HG02642 (cell line): Measurements from ENCODE around the gene ZNF627.
"Not testable (repeated sequence)": the region's sequence is repeated elsewhere in the genome, so short reads cannot be mapped to it uniquely, and the experiment has no call there.

Experiments
- ATAC-seq: cut with Tn5 transposase; IDR thresholded peaks from one replicate; pipeline ENCODE4 v1.9.1; 2021; ENCODE audit warnings: mild to moderate bottlenecking; ENCODE audit not compliant: unreplicated experiment, poor library complexity

Gene ZNF627

DNA sequence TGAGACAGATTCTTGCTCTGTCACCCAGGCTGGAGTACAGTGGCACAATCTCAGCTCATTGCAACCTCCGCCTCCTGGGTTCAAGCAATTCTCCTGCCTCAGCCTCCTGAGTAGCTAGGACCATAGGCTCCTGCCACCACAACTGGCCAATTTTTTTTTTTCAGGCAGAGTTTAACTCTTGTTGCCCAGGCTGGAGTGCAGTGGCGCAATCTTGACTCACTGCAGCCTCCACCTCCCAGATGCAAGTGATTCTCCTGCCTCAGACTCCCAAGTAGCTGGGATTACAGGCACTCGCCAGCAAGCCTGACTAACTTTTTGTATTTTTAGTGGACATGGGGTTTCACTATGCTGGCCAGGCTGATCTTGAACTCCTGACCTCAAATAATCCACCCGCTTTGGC is 23.5 kb upstream of the ZNF627 start:
- not testable (repeated sequence) for ATAC-seq

DNA sequence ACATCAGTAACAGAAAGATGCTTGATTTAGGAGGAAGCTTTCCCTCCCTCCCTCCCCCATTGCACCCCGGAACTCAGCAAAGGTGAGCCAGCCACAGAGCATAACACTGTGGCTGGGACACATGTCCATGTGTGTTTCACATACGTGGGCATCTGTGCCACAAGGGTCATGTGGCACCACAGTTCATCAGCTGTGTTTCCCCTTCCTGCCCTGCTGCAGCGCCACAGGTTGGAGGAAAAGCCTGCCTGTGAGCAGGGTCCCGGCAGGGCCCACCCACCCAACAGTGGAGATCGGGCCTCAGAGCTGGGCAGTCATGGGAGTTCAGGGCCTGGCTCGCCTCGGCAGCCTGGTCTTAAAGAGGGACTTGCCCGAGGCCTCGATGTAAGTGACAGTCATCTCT is 22.6 kb upstream of the ZNF627 start:
- ATAC-seq: no peak

DNA sequence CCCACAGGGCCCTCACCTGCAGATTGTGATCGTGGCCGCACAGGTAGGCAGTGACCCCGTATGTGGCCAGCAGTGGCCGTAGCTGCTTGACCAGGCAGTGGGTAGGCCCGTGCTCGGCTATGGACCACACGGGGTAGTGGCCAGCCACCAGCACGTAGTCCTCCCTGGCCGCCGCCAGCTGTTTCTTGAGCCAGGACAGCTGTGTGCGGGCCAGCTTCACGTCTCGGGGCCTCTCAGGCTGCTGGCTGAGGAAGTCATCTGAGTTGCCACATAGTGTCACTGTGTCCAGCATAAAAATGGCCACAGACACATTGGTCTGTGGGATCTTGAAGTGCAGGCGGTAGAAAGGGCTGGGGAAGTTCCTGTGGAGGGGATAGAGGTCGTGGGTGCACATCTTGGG is 21.1 kb upstream of the ZNF627 start:
- ATAC-seq: no peak

DNA sequence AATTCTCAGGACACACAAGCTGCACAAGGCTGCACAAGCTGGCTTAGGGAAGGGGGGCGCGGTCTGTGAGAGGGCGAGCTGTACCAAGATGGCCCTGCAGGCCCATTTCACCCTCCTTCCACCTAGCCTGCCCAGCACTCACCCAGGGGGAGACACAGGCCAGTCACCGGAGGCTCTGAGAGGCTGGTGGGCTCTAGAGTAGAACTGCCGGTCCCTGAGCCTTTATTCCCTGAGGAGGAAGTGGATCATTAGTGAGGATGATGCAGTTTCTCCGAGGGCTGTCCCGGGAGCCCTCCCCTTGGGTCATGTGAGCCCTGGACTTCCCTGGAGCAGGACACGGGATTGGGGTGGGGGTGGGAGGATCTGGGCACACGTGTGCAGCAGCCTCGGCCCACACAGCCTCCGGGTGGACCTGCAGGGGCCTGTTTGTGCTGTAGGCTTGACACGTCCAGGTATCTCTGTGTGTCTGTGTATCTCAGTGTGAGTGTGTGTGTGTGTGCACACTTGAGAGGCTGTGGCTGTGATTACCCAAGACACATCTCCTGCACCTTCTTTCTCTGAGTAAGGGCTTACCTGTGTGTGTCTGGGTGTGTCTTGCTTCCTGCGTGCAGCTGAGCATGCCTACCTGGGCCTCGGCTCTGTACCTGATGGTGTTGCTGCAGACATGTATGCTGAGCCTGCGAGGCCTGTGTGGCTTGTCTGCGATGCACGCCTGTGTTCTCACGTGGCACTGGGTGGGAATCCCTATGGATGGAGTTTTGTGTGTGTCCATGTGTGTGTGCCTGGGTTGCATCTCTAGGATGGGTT is 19.6 kb upstream of the ZNF627 start, which contains the start of gene ACP5:
TSS of gene ACP5 (minus strand) at position 195 of the 807 bp plus-strand sequence. CDS start 328 bp downstream, outside the sequence.
- no peak for ATAC-seq

DNA sequence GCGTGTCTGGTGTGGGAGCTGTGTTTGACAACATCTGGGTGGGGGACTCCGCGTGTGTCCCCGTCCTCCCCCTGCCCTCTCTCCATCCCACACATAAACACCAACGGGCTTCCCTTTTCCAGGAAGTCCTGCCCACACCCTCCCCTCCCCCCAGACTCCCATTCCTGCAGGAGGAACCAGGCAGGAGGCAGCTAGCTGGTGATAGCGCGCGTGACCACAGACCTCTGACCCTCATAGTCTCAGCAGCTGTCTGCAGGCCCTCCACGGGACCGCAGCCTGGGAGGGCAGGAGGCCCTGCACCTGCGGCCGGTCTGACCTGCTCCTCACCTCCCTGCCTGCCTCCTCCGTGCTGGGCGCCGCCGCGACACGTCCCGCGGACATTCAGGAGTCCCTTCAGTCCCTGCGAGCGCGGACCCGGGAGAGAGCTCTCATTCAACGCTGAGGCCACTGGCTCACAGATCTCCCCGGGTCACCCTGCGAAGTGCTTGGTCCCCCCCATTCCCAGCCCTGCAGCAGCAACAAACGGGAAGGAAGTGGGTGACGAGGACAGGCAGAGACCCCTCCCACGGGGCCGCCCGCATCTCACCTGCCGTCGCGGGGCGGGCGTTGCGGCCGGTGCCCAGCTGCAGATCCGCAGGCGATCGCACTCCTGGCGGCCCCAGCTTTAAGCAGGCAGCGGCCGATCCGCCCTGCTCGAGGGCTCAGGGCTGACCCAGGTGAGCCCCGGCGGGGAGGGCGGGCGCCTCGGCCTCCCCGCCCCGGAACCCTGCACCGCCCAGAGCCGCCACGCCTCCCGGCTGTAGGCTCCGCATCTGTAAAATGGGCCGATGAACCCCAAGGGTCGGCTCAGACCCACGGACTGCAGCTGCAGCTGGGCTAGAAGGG is 18.8 kb upstream of the ZNF627 start:
- no peak for ATAC-seq

DNA sequence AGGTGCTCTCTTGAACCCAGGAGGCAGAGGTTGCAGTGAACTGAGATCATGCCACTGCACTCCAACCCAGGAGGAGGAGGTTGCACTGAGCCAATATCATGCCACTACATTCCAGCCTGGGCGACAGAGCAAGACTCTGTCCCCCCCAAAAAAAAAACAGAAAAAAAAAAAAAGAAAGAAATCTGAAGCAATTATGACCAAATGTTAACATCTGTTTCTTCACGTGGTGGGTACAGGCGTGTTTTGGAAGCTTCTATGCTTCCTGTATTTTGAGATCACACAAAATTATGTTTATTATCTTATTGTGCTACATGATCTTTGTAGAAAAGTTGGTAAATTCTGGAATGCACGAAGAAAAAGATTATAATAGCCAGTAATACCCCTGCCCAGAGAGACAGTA is 17.2 kb upstream of the ZNF627 start:
- no peak for ATAC-seq

DNA sequence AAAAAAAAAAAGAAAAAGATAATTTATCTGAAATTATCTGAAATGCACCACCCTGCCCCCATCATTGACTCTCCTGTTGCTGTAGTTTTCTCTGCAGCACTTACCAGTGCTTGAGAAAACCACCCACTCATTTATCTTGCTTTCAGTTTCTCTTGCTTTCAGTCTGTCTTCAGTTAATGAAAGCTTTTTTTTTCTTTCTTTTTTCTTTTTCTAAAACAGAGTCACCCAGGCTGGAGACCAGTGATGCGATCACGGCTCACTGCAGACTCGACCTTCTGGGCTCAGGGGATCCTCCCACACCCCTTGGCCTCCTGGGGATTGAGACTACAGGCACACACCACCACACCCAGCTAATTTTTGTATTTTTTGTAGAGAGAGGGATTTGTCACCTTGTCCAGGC is 15.5 kb upstream of the ZNF627 start:
- peak; percentile 72 for ATAC-seq

DNA sequence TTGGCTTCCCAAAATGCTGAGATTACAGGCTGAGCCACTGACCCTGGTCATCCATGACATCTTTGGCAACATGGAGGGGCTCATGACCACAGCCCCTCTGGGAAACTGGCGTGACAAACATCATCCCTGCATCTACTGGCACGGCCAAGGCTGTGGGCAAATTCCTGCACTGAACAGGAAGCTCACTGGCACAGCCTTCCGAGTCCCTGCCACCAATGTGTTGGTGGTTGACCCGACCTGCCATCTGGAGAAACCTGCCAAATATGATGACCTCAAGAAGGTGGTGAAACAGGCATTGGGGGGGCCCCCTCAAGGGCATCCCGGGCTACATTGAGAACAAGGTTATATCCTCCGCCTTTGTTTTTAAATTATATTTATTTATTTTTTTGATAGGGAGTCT is 11.0 kb upstream of the ZNF627 start:
- ATAC-seq: no peak

DNA sequence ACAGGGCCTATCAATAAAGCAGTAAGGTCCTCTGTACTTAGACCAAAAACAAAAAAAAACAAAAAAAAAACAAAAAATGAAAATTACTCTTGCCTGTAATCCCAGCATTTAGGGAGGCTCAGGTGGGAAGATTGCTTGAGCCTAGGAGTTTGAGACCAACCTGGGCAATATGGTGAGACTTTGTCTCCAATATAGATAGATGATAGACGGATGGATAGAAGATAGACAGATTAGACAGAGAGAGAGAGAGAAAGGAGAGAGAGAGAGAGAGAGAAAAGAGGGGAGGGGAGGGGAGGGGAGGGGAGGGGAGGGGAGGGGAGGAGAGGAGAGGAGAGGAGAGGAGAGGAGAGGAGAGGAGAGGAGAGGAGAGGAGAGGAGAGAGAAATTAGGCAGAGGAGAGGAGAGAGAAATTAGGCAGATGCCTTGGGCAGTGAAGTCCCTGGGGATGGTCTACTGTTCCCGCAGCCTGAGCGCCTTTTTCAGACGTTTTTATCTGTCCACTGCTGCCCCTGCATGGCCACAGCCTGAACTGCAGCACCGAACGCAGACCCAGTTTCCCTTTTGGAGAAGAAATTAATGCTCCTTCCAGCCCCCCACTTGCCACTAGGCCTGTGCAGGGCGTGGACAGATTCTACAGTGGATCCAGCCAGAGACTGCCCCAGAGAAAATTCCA is 9.8 kb upstream of the ZNF627 start:
- ATAC-seq: no peak

DNA sequence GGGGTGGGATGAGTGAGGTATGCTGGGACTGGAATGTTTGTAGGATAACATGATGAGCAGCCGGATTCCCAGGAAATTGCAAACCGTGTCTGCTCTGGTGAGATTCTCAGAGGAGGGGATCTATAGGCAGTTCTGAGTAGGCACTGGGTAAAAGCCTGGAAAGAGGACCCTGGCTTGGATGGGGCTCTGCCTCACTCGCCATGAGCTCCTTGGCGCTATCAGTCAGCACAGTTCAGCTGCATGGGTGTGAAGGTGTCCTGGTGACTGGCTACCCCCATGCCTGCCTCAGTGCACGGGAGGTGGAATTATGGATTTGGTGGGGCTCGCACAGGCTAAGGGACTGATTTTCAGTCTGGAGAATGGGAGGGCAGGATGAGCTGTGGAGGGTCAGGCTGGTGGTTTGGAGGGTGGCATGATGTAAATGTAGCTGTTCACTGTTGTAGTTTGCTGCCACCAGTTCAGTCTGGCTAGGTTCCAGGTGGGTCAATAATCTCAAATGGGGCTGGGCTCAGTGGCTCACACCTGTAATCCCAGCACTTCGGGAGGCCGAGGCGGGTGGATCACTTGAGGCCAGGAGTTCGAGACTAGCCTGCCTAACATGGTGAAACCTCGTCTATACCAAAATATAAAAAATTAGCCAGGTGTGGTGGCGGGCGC is 9.2 kb upstream of the ZNF627 start:
- no peak for ATAC-seq

DNA sequence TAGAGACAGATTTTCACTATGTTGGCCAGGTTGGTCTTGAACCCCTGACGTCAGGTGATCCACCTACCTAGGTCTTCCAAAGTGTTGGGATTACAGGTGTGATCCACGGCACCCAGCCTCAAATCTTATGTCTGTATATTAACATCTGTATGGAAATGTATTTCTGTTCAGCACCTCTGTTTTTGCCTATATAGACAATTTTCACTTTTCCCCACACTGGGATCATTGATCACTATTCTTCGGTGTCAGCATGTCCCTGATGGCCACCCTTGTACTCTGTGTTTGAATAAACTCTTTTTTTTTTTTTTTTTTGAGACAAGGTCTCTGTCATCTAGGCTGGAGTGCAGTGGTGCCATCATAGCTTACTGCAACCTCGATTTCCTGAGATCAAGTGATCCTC is 3.2 kb upstream of the ZNF627 start:
- no peak for ATAC-seq

DNA sequence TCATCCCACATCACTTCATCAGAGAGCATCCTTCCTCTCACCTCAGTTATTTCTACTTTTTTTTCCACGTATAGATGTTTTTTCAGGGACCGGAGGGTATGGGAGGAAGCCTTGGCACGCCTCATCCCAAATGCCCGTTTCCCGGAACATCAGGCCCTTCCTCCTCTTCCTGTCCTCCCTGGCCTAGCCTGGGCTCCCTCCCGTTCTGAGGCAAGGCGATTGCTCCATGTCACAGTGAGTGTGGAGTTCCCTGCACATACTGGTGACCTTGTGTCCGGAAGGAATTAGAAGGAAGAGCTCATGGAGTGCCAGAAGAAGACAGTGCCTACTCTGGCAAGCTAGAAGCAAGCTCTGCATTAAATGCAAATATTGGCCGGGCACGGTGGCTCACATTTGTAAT is 1.1 kb upstream of the ZNF627 start:
- ATAC-seq: no peak

DNA sequence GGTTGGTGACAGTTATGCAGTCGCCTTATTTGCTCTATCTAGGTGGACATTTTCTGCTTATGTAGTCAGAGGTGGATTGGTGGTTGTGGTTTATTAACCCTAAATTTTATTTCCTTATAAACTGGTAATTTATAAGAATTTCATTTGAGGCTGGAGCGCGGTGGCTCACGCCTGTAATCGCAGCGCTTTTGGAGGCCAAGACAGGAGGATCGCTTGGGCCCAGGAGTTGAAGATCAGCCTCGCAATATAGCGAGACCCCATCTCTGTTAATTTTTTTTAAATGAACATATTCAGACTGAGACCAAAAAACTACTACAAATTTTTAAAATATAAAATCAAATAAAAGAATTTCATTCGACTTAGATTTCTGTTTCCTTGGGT is 810 bp downstream of the ZNF627 start:
- no peak for ATAC-seq

DNA sequence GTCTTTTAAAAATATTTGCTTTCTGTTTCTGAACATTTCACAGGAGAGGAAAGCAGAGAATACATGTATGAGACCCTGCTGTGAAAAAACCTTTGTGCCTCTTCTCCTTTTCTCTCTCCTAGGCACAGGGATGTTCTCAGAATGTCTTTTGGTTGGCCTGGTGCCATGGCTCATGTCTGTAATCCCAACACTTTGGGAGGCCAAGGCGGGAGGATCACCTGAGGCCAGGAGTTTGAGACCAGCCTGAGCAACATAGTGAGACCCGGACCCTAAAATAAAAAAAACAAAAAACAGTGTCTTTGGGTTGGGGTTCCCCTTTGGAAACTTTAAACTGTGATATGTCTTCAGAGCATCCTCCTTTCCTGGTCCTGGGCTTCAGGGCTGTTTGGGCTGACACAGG is 1.5 kb downstream of the ZNF627 start:
- no peak for ATAC-seq

DNA sequence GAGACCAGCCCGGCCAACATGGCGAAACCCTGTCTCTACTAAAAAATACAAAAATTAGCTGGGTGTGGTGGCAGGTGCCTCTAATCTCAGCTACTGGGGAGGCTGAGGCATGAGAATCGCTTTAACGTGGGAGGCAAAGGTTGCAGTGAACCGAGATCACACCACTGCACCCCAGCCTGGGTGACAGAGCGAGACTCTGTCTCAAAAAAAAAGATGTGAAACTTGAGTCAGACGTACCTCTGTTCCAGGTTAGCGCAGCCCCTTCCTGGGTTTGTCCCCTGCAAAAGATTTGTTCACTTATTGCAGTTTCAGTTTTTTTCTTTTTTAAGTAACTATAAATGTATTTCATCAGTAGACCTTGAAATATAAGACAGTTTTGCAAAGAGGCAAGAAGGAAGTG is 2.4 kb downstream of the ZNF627 start:
- not testable (repeated sequence) for ATAC-seq

DNA sequence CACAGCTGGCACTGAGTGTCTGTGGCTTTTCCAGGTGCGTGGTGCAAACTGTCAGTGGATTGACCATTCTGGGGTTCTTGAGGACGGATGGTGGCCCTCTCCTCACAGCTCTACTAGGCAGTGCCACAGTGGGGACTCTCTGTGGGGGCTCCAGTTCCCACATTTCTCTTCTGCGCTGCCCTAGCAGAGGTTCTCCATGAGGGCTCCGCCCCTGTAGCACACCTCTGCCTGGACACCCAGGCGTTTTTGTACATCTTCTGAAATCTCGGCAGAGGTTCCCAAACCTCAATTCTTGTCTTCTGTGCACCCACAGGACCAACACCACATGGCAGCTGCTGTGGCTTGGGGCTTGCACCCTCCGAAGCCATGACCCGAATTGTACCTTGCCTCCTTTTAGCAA is 9.2 kb downstream of the ZNF627 start:
- ATAC-seq: no peak

DNA sequence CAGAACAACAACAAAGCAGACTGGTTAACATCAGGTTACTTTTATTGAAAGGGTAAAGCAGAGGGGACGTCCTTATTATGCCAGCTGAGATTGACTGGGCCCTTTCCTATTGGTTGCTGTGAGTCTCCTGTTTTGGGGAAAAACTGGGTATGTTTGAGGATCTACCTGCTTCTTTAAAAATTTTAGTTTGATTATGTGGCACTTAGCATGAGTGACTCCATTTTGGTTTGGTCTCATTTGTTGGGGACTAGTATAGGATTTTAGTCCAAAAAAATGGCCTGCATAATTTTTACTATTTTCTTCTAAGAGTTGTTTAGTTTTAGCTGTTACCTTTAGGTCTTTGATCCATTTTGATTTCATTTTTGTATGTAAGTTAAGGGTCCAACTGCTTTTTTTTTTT is 14.4 kb downstream of the ZNF627 start:
- ATAC-seq: no peak

DNA sequence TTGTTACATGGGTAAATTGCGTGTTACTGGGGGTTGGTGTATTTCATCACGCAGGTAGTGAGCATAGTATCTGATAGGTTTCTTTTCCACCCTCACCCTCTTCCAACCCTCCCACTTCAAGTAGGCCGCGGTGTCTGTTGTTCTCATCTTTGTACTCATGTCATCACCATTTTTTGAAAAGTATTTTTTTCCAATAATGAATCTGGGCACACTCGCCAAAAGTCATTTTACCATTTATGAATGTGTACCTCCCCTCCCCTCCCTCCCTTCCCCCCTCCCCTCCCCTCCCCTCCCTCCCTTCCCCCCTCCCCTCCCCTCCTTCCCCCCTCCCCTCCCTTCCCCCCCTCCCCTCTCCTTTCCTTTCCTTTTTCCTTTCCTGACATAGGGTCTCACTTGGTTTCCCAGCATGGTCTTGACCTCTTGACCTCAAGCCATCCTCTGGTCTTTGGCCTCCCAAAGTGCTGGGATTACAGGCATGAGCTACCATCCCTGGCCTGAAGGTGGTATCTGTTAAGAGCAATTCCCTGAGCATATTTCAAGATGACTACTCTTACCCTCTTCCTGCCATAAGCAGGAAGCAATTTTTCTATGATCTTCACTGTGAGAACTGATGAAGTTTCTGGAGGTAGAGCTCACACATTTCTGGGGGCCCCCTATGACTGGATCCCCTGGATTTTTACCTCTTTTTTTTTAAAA is 15.7 kb downstream of the ZNF627 start:
- no peak for ATAC-seq

DNA sequence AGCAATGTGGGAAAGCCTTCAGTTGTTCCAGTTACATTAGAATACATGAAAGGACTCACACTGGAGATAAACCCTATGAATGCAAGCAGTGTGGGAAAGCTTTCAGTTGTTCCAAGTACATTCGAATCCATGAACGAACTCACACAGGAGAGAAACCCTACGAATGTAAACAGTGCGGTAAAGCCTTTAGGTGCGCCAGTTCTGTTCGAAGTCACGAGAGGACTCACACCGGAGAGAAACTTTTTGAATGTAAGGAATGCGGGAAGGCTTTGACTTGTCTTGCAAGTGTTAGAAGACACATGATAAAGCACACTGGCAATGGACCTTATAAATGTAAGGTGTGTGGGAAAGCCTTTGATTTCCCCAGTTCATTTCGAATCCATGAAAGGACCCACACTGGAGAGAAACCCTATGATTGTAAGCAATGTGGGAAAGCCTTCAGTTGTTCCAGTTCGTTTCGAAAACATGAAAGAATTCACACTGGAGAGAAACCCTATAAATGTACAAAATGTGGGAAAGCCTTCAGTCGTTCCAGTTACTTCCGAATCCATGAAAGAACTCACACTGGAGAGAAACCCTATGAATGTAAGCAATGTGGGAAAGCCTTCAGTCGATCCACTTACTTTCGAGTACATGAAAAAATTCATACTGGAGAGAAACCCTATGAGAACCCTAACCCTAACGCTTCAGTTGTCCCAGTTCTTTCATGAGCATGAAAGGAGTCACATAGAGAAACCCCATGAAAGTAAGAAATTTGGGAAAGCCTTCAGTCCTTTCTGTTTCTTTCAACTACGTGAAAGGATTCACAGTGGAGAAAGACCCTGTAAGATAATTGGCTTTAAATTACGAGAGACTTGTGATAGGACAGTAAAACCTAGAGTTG is 20.1 kb downstream of the ZNF627 start:
- no peak for ATAC-seq
